ENCODE data around the gene APOL5.
"Not testable (repeated sequence)": the region's sequence is repeated elsewhere in the genome, so short reads cannot be mapped to it uniquely, and the experiment has no call there.

Gene APOL5

GRCh38 chr22:35717572-35717971 is at the start of gene APOL5:
Gene APOL5 (plus strand): TSS chr22:35717872. CDS start chr22:35717872, 0 bp downstream.
- no peak for DNase-seq (ENCODE audit: low spot score)
- in situ Hi-C loops (cut with MboI; ENCODE audit: low pct_unique_long_range_greater_than_20kb, low sequenced_read_pairs, unreplicated experiment): no loop called here
- TF ChIP-seq, protein P1, sequence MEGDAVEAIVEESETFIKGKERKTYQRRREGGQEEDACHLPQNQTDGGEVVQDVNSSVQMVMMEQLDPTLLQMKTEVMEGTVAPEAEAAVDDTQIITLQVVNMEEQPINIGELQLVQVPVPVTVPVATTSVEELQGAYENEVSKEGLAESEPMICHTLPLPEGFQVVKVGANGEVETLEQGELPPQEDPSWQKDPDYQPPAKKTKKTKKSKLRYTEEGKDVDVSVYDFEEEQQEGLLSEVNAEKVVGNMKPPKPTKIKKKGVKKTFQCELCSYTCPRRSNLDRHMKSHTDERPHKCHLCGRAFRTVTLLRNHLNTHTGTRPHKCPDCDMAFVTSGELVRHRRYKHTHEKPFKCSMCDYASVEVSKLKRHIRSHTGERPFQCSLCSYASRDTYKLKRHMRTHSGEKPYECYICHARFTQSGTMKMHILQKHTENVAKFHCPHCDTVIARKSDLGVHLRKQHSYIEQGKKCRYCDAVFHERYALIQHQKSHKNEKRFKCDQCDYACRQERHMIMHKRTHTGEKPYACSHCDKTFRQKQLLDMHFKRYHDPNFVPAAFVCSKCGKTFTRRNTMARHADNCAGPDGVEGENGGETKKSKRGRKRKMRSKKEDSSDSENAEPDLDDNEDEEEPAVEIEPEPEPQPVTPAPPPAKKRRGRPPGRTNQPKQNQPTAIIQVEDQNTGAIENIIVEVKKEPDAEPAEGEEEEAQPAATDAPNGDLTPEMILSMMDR (IDR thresholded peaks at IDR 0.05; ENCODE audit: extremely low read depth, insufficient read depth, missing control alignments): no peak

DNA sequence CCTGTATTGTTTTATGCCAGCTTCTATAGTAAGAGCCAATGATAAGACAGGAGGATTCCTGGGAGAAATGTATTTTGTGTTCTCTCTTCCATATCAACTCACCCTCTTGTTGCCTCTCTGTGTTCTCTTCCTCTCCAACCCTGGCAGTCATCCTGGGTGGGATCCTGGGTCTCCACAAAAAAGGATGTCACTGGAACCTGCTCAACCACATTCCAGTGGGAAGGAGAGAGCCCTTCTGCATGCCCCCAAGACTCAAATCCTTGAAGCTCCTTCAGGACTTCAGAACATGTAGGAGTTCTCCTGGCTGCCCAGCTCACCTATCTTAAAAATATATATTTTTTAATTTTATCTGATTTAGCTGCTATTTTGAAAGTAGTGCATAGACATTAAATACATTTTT is 43.3 kb upstream of the APOL5 start:
- TF ChIP-seq, protein P1 (IDR thresholded peaks at IDR 0.05; ENCODE audit: extremely low read depth, insufficient read depth, missing control alignments): no peak

GRCh38 chr22:35676065-35676464 is 41.6 kb upstream of the APOL5 start:
- DNase-seq (ENCODE audit: low spot score); in situ Hi-C loops (cut with MboI; ENCODE audit: low pct_unique_long_range_greater_than_20kb, low sequenced_read_pairs, unreplicated experiment): not testable (repeated sequence)

More for the DNA sequence above, 43.3 kb upstream of the APOL5 start:
- in situ Hi-C loops (cut with MboI; ENCODE audit: low pct_unique_long_range_greater_than_20kb, low sequenced_read_pairs, unreplicated experiment): no loop called here
- DNase-seq (ENCODE audit: low spot score): no peak

GRCh38 chr22:35677460-35678187 is 40.0 kb upstream of the APOL5 start:
- in situ Hi-C loops (cut with MboI; ENCODE audit: low pct_unique_long_range_greater_than_20kb, low sequenced_read_pairs, unreplicated experiment): no loop called here

GRCh38 chr22:35678836-35679235 is 38.8 kb upstream of the APOL5 start:
- TF ChIP-seq, protein P1 (IDR thresholded peaks at IDR 0.05; ENCODE audit: extremely low read depth, insufficient read depth, missing control alignments): no peak
- DNase-seq (ENCODE audit: low spot score): no peak
- in situ Hi-C loops (cut with MboI; ENCODE audit: low pct_unique_long_range_greater_than_20kb, low sequenced_read_pairs, unreplicated experiment): no loop called here

More at GRCh38 chr22:35677460-35678187, 40.0 kb upstream of the APOL5 start:
- DNase-seq (ENCODE audit: low spot score): no peak
- TF ChIP-seq, protein P1 (IDR thresholded peaks at IDR 0.05; ENCODE audit: extremely low read depth, insufficient read depth, missing control alignments): no peak

DNA sequence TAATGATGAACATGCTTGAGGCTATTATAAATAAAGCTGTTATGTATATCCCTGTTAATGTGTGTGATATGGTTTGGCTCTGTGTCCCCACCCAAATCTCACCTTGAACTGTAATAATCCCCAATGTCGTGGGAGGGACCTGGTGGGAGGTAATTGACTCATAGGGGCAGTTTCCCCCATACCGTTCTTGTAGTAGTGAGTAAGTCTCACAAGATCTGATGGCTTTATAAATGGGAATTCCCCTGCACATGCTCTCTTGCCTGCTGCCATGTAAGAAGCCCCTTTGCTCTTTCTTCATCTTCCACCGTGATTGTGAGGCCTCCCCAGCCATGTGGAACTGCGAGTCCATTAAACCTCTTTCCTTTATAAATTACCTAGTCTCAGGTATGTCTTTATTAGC is 38.2 kb upstream of the APOL5 start:
- DNase-seq (ENCODE audit: low spot score); in situ Hi-C loops (cut with MboI; ENCODE audit: low pct_unique_long_range_greater_than_20kb, low sequenced_read_pairs, unreplicated experiment): not testable (repeated sequence)

- no peak for DNase-seq (ENCODE audit: low spot score)
Observed at GRCh38 chr22:35681454-35682052, 36.1 kb upstream of the APOL5 start.

More at GRCh38 chr22:35681454-35682052, 36.1 kb upstream of the APOL5 start:
- TF ChIP-seq, protein P1 (IDR thresholded peaks at IDR 0.05; ENCODE audit: extremely low read depth, insufficient read depth, missing control alignments): no peak
- in situ Hi-C loops (cut with MboI; ENCODE audit: low pct_unique_long_range_greater_than_20kb, low sequenced_read_pairs, unreplicated experiment): no loop called here
